ENCODE data around the gene CSMD2.

Gene CSMD2

GRCh38 chr1:33726274-33726804, 438.7 kb downstream of the CSMD2 start:
- no peak overlapping the region for H2AFZ ChIP-seq (ENCODE audit: low read length)
- H3K4me2 ChIP-seq (ENCODE audit: low read depth, low read length, poor library complexity, severe bottlenecking) = no peak overlapping the region
- H3K79me2 ChIP-seq (ENCODE audit: insufficient read depth, low read length) = no peaks in the 10 kb centered on the region
- H3K9me2 ChIP-seq (replicated peaks; ENCODE audit: low read depth, low read length) = no peaks in the 10 kb centered on the region
- H3F3A ChIP-seq (ENCODE audit: low read depth) = no peaks in the 10 kb centered on the region
- H3K9me3 ChIP-seq (ENCODE audit: insufficient read depth, low read depth, low read length) = no peaks in the 10 kb centered on the region
- H3K9ac ChIP-seq (ENCODE audit: low read depth, low read length, poor library complexity, severe bottlenecking) = no peak overlapping the region
- H3K27me3 ChIP-seq (ENCODE audit: insufficient read depth, low read length, poor library complexity, severe bottlenecking) = no peaks in the 10 kb centered on the region
- TF ChIP-seq CTCF (conservative IDR thresholded peaks at IDR 0.05; ENCODE audit: low read length) (no peak), EZH2phosphoT487 (IDR thresholded peaks at IDR 0.05; ENCODE audit: borderline replicate concordance) (no peak)
- no peaks in the 10 kb centered on the region for H4K20me1 ChIP-seq (ENCODE audit: insufficient read depth, low read length, poor library complexity, severe bottlenecking)
- H3K4me3 ChIP-seq (ENCODE audit: low read length, poor library complexity, severe bottlenecking) = no peak overlapping the region
- H3K36me3 ChIP-seq (ENCODE audit: insufficient read depth, low read length) = no peaks in the 10 kb centered on the region
- H3K4me1 ChIP-seq (ENCODE audit: insufficient read depth, low read length, poor library complexity, severe bottlenecking) = no peaks in the 10 kb centered on the region

GRCh38 chr1:33725556-33726160, 439.4 kb downstream of the CSMD2 start:
- Histone ChIP-seq H3K27me3 (ENCODE audit: insufficient read depth, low read length, poor library complexity, severe bottlenecking) (no peaks in the 10 kb centered on the region), H3K4me3 (ENCODE audit: low read length, poor library complexity, severe bottlenecking) (no peak overlapping the region)
- TF ChIP-seq CTCF (conservative IDR thresholded peaks at IDR 0.05; ENCODE audit: low read length) = no peak
- no peak for TF ChIP-seq EZH2phosphoT487 (IDR thresholded peaks at IDR 0.05; ENCODE audit: borderline replicate concordance)

GRCh38 chr1:33725037-33725436, 440.0 kb downstream of the CSMD2 start:
- Histone ChIP-seq H3K4me3 (ENCODE audit: low read length, poor library complexity, severe bottlenecking) (no peak overlapping the region), H3K79me2 (ENCODE audit: insufficient read depth, low read length) (no peaks in the 10 kb centered on the region), H3K9me2 (replicated peaks; ENCODE audit: low read depth, low read length) (no peaks in the 10 kb centered on the region), H4K20me1 (ENCODE audit: insufficient read depth, low read length, poor library complexity, severe bottlenecking) (no peaks in the 10 kb centered on the region), H2AFZ (ENCODE audit: low read length) (no peak overlapping the region), H3K9me3 (ENCODE audit: insufficient read depth, low read depth, low read length) (no peaks in the 10 kb centered on the region), H3K4me2 (ENCODE audit: low read depth, low read length, poor library complexity, severe bottlenecking) (no peak overlapping the region), H3K9ac (ENCODE audit: low read depth, low read length, poor library complexity, severe bottlenecking) (no peak overlapping the region), H3F3A (ENCODE audit: low read depth) (no peaks in the 10 kb centered on the region), H3K36me3 (ENCODE audit: insufficient read depth, low read length) (no peaks in the 10 kb centered on the region), H3K27me3 (ENCODE audit: insufficient read depth, low read length, poor library complexity, severe bottlenecking) (no peaks in the 10 kb centered on the region), H3K4me1 (ENCODE audit: insufficient read depth, low read length, poor library complexity, severe bottlenecking) (no peaks in the 10 kb centered on the region)
- TF ChIP-seq CTCF (conservative IDR thresholded peaks at IDR 0.05; ENCODE audit: low read length) (no peak), EZH2phosphoT487 (IDR thresholded peaks at IDR 0.05; ENCODE audit: borderline replicate concordance) (no peak)

More at GRCh38 chr1:33725556-33726160, 439.4 kb downstream of the CSMD2 start:
- Histone ChIP-seq H3K9me2 (replicated peaks; ENCODE audit: low read depth, low read length) (no peaks in the 10 kb centered on the region), H4K20me1 (ENCODE audit: insufficient read depth, low read length, poor library complexity, severe bottlenecking) (no peaks in the 10 kb centered on the region), H3K79me2 (ENCODE audit: insufficient read depth, low read length) (no peaks in the 10 kb centered on the region), H3K4me1 (ENCODE audit: insufficient read depth, low read length, poor library complexity, severe bottlenecking) (no peaks in the 10 kb centered on the region), H3K9ac (ENCODE audit: low read depth, low read length, poor library complexity, severe bottlenecking) (no peak overlapping the region), H3K4me2 (ENCODE audit: low read depth, low read length, poor library complexity, severe bottlenecking) (no peak overlapping the region), H3K36me3 (ENCODE audit: insufficient read depth, low read length) (no peaks in the 10 kb centered on the region), H2AFZ (ENCODE audit: low read length) (no peak overlapping the region), H3F3A (ENCODE audit: low read depth) (no peaks in the 10 kb centered on the region), H3K9me3 (ENCODE audit: insufficient read depth, low read depth, low read length) (no peaks in the 10 kb centered on the region)
